HepG2 (cell line): ENCODE measurements around the gene GATAD2B. TPM values are rescaled to one million over a fixed set of nuclear protein-coding genes. Genes with fewer than 3 reads are reported as not detected.

Source experiments
- AHR ChIP-seq: IDR thresholded peaks from 2 replicates; pipeline ENCODE4 v1.6.1; 2018; ENCODE audit warnings: missing genetic modification reagents, missing compliant biosample characterization
- ARNTL ChIP-seq: sonication (generic); formaldehyde crosslinking; IDR thresholded peaks from 2 replicates; pipeline ENCODE4 v1.4.0; 2020; ENCODE audit warnings: mild to moderate bottlenecking, missing genetic modification reagents
- FOXC1 ChIP-seq: sonication (generic); formaldehyde crosslinking; IDR thresholded peaks from 2 replicates; pipeline ENCODE4 v1.8.0; 2022; ENCODE audit warnings: mild to moderate bottlenecking, missing genetic modification reagents, borderline replicate concordance
- FOXJ3 ChIP-seq: sonication (generic); formaldehyde crosslinking; IDR thresholded peaks from 2 replicates; pipeline ENCODE4 v1.4.0; 2020; ENCODE audit warnings: missing genetic modification reagents, mild to moderate bottlenecking, borderline replicate concordance
- NFE2L1 ChIP-seq: sonication (generic); formaldehyde crosslinking; IDR thresholded peaks from 2 replicates; pipeline ENCODE4 v1.4.0; 2020; ENCODE audit warnings: missing genetic modification reagents, mild to moderate bottlenecking, borderline replicate concordance
- RAD51 ChIP-seq: fragments of 450-650 bp; IDR thresholded peaks from 2 replicates; pipeline ENCODE4 v1.6.1; 2016; ENCODE audit warnings: borderline replicate concordance
- REL ChIP-seq: sonication (generic); formaldehyde crosslinking; conservative IDR thresholded peaks from 2 replicates; pipeline ENCODE4 v1.8.0; 2022; ENCODE audit warnings: mild to moderate bottlenecking, missing genetic modification reagents, moderate library complexity
- TBX3 ChIP-seq: fragments of 450-650 bp; IDR thresholded peaks from 2 replicates; pipeline ENCODE4 v1.6.1; 2017; ENCODE audit warnings: antibody characterized with exemption, mild to moderate bottlenecking, inconsistent platforms, borderline replicate concordance
- ZFAT ChIP-seq: sonication (generic); formaldehyde crosslinking; conservative IDR thresholded peaks from 2 replicates; pipeline ENCODE4 v1.8.1; 2023; ENCODE audit warnings: missing genetic modification reagents, inconsistent platforms
- ZFP41 ChIP-seq: sonication (generic); formaldehyde crosslinking; IDR thresholded peaks from 2 replicates; pipeline ENCODE4 v1.4.0; 2020; ENCODE audit warnings: mild to moderate bottlenecking, missing genetic modification reagents, borderline replicate concordance
- ZMYM4 ChIP-seq: sonication (generic); formaldehyde crosslinking; IDR thresholded peaks from 2 replicates; pipeline ENCODE4 v1.8.1; 2023; ENCODE audit warnings: mild to moderate bottlenecking, missing genetic modification reagents
- ZNF10 ChIP-seq: sonication (generic); formaldehyde crosslinking; IDR thresholded peaks from 2 replicates; pipeline ENCODE4 v1.4.0; 2020; ENCODE audit warnings: mild to moderate bottlenecking, low read depth, missing genetic modification reagents, borderline replicate concordance
- ZNF121 ChIP-seq: sonication (generic); formaldehyde crosslinking; IDR thresholded peaks from 2 replicates; pipeline ENCODE4 v1.5.0; 2020; ENCODE audit warnings: mild to moderate bottlenecking, missing genetic modification reagents
- ZNF317 ChIP-seq: sonication (generic); formaldehyde crosslinking; IDR thresholded peaks from 2 replicates; pipeline ENCODE4 v1.5.0; 2020; ENCODE audit warnings: mild to moderate bottlenecking, missing genetic modification reagents
- ZNF510 ChIP-seq: sonication (generic); formaldehyde crosslinking; IDR thresholded peaks from 2 replicates; pipeline ENCODE4 v1.4.0; 2020; ENCODE audit warnings: low read depth, mild to moderate bottlenecking, missing genetic modification reagents
- ZNF543 ChIP-seq: sonication (generic); formaldehyde crosslinking; IDR thresholded peaks from 2 replicates; pipeline ENCODE4 v1.4.0; 2020; ENCODE audit warnings: mild to moderate bottlenecking, missing genetic modification reagents
- ZNF614 ChIP-seq: IDR thresholded peaks from 2 replicates; pipeline ENCODE4 v1.6.1; 2018; ENCODE audit warnings: missing biosample characterization, missing genetic modification reagents, inconsistent platforms, borderline replicate concordance
- ZNF703 ChIP-seq: sonication (generic); formaldehyde crosslinking; IDR thresholded peaks from 2 replicates; pipeline ENCODE4 v1.5.1; 2020; ENCODE audit warnings: missing genetic modification reagents, mild to moderate bottlenecking, moderate library complexity, borderline replicate concordance
- ZNF709 ChIP-seq: sonication (generic); formaldehyde crosslinking; IDR thresholded peaks from 2 replicates; pipeline ENCODE4 v1.5.0; 2020; ENCODE audit warnings: mild to moderate bottlenecking, missing genetic modification reagents
- ZNF850 ChIP-seq: sonication (generic); formaldehyde crosslinking; conservative IDR thresholded peaks from 2 replicates; pipeline ENCODE4 v1.9.0; 2021; ENCODE audit warnings: mild to moderate bottlenecking, missing genetic modification reagents
- ZNF878 ChIP-seq: sonication (generic); formaldehyde crosslinking; IDR thresholded peaks from 2 replicates; pipeline ENCODE4 v1.8.1; 2023; ENCODE audit warnings: mild to moderate bottlenecking, missing genetic modification reagents, moderate library complexity
- polyA plus RNA-seq, 8 experiments: library from polyadenylated mRNA; depleted of rRNA in 3 of 8; stranded (reverse) in 7 of 8; unstranded in 1 of 8; fragments of >200 nt; fragmentation: Illumina TruSeq in 4 of 8; extraction: Trizol in 4 of 8; gene quantifications; 2 replicates each; pipeline versions ENCODE4 v1.2.1 to v1.2.3, GENCODE V29; 2011 to 2016; ENCODE audit warnings: low read depth in 4 of 8, missing spikeins in 1 of 8, mixed read lengths in 1 of 8; ENCODE audit not compliant: insufficient read depth in 1 of 8
- total RNA-seq, 5 experiments: library from RNA; depleted of rRNA; stranded (reverse); fragments of >200 nt; fragmentation: Illumina TruSeq; extraction: Trizol; gene quantifications; 2 replicates each; pipeline ENCODE4 v1.2.3, GENCODE V29; 2016; ENCODE audit warnings: low read depth in 1 of 5
- TF ChIP-seq, protein P1 (sequence below): sonication (generic); formaldehyde crosslinking; IDR thresholded peaks from 2 replicates; pipeline ENCODE4 v1.4.0; 2020; ENCODE audit warnings: low read depth, mild to moderate bottlenecking, missing genetic modification reagents
- TF ChIP-seq, protein P2 (sequence below): sonication (generic); formaldehyde crosslinking; IDR thresholded peaks from 2 replicates; pipeline ENCODE4 v1.8.1; 2022; ENCODE audit warnings: mild to moderate bottlenecking, missing genetic modification reagents
- TF ChIP-seq, protein P3 (sequence below): sonication (generic); formaldehyde crosslinking; conservative IDR thresholded peaks from 2 replicates; pipeline ENCODE4 v1.4.0; 2020; ENCODE audit warnings: missing genetic modification reagents
- TF ChIP-seq, protein P4 (sequence below): sonication (generic); formaldehyde crosslinking; IDR thresholded peaks from 2 replicates; pipeline ENCODE4 v1.9.0; 2022; ENCODE audit warnings: missing genetic modification reagents, mild to moderate bottlenecking, borderline replicate concordance

GATAD2B gene
- total and polyA plus RNA-seq, 2 of the 13 experiments (the other 11 are each of a cell fraction or from before 2014, with no cell fraction given), result 3.2 to 5.2 TPM

DNA sequence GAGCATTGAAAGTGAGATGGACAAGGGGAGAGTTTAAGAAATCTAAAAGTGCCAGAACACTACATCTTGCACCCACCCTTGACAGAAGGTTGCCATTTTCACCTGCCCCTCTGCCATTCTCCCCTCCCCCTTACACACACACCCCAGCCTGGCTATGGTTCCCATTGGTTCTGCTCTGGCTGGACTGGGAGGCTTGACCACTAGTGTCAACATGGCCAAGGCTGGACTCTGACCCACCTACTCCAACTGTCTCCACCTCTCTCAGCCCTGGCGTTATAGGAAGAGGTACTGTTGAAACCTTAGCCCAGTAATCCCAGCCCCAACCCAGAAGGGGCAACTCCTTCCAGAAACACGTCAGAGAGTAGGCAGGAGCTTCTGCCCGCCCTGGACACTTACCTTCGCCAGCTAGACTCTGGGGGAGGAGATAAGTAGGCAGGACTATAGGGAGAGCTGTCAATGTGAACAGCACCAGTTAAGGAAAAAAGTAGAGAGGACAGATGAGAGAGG, 31.1 kb upstream of the GATAD2B start (continued):
- TF ChIP-seq, protein P1, sequence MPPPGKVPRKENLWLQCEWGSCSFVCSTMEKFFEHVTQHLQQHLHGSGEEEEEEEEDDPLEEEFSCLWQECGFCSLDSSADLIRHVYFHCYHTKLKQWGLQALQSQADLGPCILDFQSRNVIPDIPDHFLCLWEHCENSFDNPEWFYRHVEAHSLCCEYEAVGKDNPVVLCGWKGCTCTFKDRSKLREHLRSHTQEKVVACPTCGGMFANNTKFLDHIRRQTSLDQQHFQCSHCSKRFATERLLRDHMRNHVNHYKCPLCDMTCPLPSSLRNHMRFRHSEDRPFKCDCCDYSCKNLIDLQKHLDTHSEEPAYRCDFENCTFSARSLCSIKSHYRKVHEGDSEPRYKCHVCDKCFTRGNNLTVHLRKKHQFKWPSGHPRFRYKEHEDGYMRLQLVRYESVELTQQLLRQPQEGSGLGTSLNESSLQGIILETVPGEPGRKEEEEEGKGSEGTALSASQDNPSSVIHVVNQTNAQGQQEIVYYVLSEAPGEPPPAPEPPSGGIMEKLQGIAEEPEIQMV (CRISPR knock-in tag), result no peak
- TF ChIP-seq FOXC1 (CRISPR knock-in tag), result no peak
- TF ChIP-seq, protein P2, sequence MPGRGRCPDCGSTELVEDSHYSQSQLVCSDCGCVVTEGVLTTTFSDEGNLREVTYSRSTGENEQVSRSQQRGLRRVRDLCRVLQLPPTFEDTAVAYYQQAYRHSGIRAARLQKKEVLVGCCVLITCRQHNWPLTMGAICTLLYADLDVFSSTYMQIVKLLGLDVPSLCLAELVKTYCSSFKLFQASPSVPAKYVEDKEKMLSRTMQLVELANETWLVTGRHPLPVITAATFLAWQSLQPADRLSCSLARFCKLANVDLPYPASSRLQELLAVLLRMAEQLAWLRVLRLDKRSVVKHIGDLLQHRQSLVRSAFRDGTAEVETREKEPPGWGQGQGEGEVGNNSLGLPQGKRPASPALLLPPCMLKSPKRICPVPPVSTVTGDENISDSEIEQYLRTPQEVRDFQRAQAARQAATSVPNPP (CRISPR knock-in tag), result no peak
- TF ChIP-seq ZNF850 (CRISPR knock-in tag), result no peak
- TF ChIP-seq FOXJ3, result no peak
- TF ChIP-seq, protein P3, sequence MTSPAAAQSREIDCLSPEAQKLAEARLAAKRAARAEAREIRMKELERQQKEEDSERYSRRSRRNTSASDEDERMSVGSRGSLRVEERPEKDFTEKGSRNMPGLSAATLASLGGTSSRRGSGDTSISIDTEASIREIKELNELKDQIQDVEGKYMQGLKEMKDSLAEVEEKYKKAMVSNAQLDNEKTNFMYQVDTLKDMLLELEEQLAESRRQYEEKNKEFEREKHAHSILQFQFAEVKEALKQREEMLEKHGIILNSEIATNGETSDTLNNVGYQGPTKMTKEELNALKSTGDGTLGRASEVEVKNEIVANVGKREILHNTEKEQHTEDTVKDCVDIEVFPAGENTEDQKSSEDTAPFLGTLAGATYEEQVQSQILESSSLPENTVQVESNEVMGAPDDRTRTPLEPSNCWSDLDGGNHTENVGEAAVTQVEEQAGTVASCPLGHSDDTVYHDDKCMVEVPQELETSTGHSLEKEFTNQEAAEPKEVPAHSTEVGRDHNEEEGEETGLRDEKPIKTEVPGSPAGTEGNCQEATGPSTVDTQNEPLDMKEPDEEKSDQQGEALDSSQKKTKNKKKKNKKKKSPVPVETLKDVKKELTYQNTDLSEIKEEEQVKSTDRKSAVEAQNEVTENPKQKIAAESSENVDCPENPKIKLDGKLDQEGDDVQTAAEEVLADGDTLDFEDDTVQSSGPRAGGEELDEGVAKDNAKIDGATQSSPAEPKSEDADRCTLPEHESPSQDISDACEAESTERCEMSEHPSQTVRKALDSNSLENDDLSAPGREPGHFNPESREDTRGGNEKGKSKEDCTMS (CRISPR knock-in tag), result no peak
- TF ChIP-seq AHR (CRISPR knock-in tag), result no peak
- no peak for TF ChIP-seq ZNF10 (CRISPR knock-in tag)
- TF ChIP-seq RAD51, result no peak
- TF ChIP-seq NFE2L1 (CRISPR knock-in tag), result no peak
- no peak for TF ChIP-seq ZNF614
- TF ChIP-seq ZMYM4 (CRISPR knock-in tag), result peak; percentile 81; the same call in 1 of the 2 replicates
- TF ChIP-seq ZNF703 (CRISPR knock-in tag), result no peak
- TF ChIP-seq ARNTL (CRISPR knock-in tag), result no peak
- TF ChIP-seq TBX3, result no peak
- TF ChIP-seq ZFAT, result no peak
- no peak for TF ChIP-seq ZNF878 (CRISPR knock-in tag)
- TF ChIP-seq ZNF317, result no peak
- no peak for TF ChIP-seq ZNF121 (CRISPR knock-in tag)
- TF ChIP-seq REL (CRISPR knock-in tag), result no peak
- no peak for TF ChIP-seq ZNF510 (CRISPR knock-in tag)
- TF ChIP-seq ZNF709 (CRISPR knock-in tag), result no peak
- TF ChIP-seq, protein P4, sequence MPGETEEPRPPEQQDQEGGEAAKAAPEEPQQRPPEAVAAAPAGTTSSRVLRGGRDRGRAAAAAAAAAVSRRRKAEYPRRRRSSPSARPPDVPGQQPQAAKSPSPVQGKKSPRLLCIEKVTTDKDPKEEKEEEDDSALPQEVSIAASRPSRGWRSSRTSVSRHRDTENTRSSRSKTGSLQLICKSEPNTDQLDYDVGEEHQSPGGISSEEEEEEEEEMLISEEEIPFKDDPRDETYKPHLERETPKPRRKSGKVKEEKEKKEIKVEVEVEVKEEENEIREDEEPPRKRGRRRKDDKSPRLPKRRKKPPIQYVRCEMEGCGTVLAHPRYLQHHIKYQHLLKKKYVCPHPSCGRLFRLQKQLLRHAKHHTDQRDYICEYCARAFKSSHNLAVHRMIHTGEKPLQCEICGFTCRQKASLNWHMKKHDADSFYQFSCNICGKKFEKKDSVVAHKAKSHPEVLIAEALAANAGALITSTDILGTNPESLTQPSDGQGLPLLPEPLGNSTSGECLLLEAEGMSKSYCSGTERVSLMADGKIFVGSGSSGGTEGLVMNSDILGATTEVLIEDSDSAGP (CRISPR knock-in tag), result no peak
- no peak for TF ChIP-seq ZFP41
- TF ChIP-seq ZNF543, result no peak
